Adrenal gland (tissue), 12 donors: ENCODE data around the gene CFAP45. TPM values are rescaled to one million over a fixed set of nuclear protein-coding genes. Genes with fewer than 3 reads are reported as not detected.

Experiments used
- DNase-seq, 7 donors: peaks; one replicate each; pipeline ENCODE4 v3.0.0-alpha.2; 2019 to 2020
- H3K27ac ChIP-seq, 5 donors: fragments of 200-600 bp; sonication (generic) in 4 of 5; 1 replicate in 3 of 5; 2 replicates in 2 of 5; pipeline versions ENCODE4 v1.5.1 to v1.8.0; 2016 to 2020; ENCODE audit warnings: mild to moderate bottlenecking in 1 of 5
- H3K27me3 ChIP-seq: fragments of 200-600 bp; 2 replicates; pipeline ENCODE4 v1.8.0; 2021
- H3K36me3 ChIP-seq, 2 donors: fragments of 200-600 bp; replicated peaks in 1 of 2; 1 replicate in 1 of 2; 2 replicates in 1 of 2; pipeline versions ENCODE4 v1.5.1 to v1.8.0; 2018 to 2022
- H3K4me1 ChIP-seq, 2 donors: fragments of 200-600 bp; replicated peaks in 1 of 2; 1 replicate in 1 of 2; 2 replicates in 1 of 2; pipeline versions ENCODE4 v1.5.1 to v1.8.0; 2018 to 2021
- H3K4me3 ChIP-seq, 4 donors: fragments of 200-600 bp; sonication (generic) in 3 of 4; one replicate each; pipeline ENCODE4 v1.5.1; 2016 to 2018
- H3K9me3 ChIP-seq, 3 donors: fragments of 200-600 bp; sonication (generic) in 1 of 3; replicated peaks in 1 of 3; 1 replicate in 2 of 3; 2 replicates in 1 of 3; pipeline versions ENCODE4 v1.5.1 to v1.8.0; 2016 to 2021
- CTCF ChIP-seq, 6 experiments: fragments of 450-650 bp in 4 of 6; fragments of 200-600 bp in 2 of 6; sonication (generic) in 1 of 6; IDR thresholded peaks; 1 replicate in 5 of 6; 2 replicates in 1 of 6; pipeline versions ENCODE4 v1.5.1 to v1.8.0; 2016 to 2021; ENCODE audit warnings: antibody characterized with exemption in 6 of 6, mild to moderate bottlenecking in 2 of 6, moderate library complexity in 1 of 6
- POLR2A ChIP-seq, 2 donors: fragments of 450-650 bp; IDR thresholded peaks; one replicate each; pipeline ENCODE4 v1.6.1; 2017; ENCODE audit warnings: antibody characterized with exemption in 2 of 2, mild to moderate bottlenecking in 2 of 2, moderate library complexity in 1 of 2
- WGBS, 4 donors: extraction: QIAGEN DNeasy Blood & Tissue Kit in 2 of 4; methylation state at CpG; one replicate each; pipeline versions ENCODE4 v1.1.5 to v1.1.7; 2013 to 2017; 5-methylcytosine and 5-hydroxymethylcytosine counted together
- intact Hi-C, 2 donors: fragments of 100-400 bp; cut with DNase I; formaldehyde crosslinking; loops; one replicate each; pipeline versions ENCODE4 v1.14.1 to v1.15.0; 2022 to 2023
- polyA plus RNA-seq, 3 donors: library from polyadenylated mRNA; stranded (reverse); fragments of 200-250 nt in 2 of 3; fragments of 350-450 nt in 1 of 3; fragmentation: Illumina TruSeq in 1 of 3; extraction: RNeasy Lipid Tissue Mini Kit (QIAGEN cat#74804) in 1 of 3; gene quantifications; one replicate each; pipeline ENCODE4 v1.2.3, GENCODE V29; 2013 to 2014
- total RNA-seq, 9 donors: library from RNA; depleted of rRNA in 4 of 9; stranded (reverse); fragments of >200 nt in 4 of 9; fragments of 120-200 nt in 1 of 9; fragmentation: NEBNext Ultra II Directional in 1 of 9; extraction: Animal tissue kit (Norgen Biotek cat#: 25700) in 1 of 9; gene quantifications; one replicate each; pipeline versions ENCODE4 v1.1.0 to v1.2.4, GENCODE V29; 2013 to 2023
- donor health status: healthy with polysubstance abuse.
- donor health status: Bipolar disorder and iron deficiency.
- donor health status: DM: yes; HTN: yes; CAD: no.
- donor health status: DM: no; HTN: no; CAD: no.
- donor health status: DM: no; HTN: no; CAD: no.
- donor health status: DM: yes; HTN: yes; CAD: no.

CFAP45 gene
- total and polyA plus RNA-seq, 12 donors, result 0.14 to 0.81 (median 0.35) TPM; not detected in 6

GRCh38 chr1:159860456-159860855 is 39.5 kb downstream of the CFAP45 start:
- Histone ChIP-seq H3K4me3 (no peak overlapping the region), H3K27me3 (no peaks in the 10 kb centered on the region), H3K36me3 (no peaks in the 10 kb centered on the region), H3K4me1 (no peaks in the 10 kb centered on the region), H3K9me3 (no peaks in the 10 kb centered on the region), H3K27ac (no peak overlapping the region)
- no peak for TF ChIP-seq CTCF (IDR thresholded peaks at IDR 0.05)
- TF ChIP-seq POLR2A (IDR thresholded peaks at IDR 0.05), result no peak
- intact Hi-C loops, result no loop called here
- DNase-seq, result peak in 6 of 7 donors; percentile 53 to 75 (median 59)
- WGBS, 4 donors, result 17 to 30% (median 20%) methylated on average over 1 to 3 of the region's 3 CpGs; no CpG with 5 or more reads in 1 of the 4 donors

- 90 to 96% (median 91%) methylated on average over 7 of the region's 7 CpGs for WGBS, 4 donors
- Histone ChIP-seq H3K4me1 (no peaks in the 10 kb centered on the region), H3K36me3 (no peaks in the 10 kb centered on the region), H3K4me3 (no peak overlapping the region), H3K27me3 (no peaks in the 10 kb centered on the region), H3K9me3 (no peaks in the 10 kb centered on the region), H3K27ac (no peak overlapping the region)
- no peak for DNase-seq
- intact Hi-C loops, result no loop called here
- TF ChIP-seq POLR2A (IDR thresholded peaks at IDR 0.05) (no peak), CTCF (IDR thresholded peaks at IDR 0.05) (no peak)
Observed at GRCh38 chr1:159859767-159860322, 40.1 kb downstream of the CFAP45 start.

- no peak for DNase-seq
Observed at GRCh38 chr1:159857889-159858288, 42.1 kb downstream of the CFAP45 start.

GRCh38 chr1:159856576-159856975 is 43.4 kb downstream of the CFAP45 start:
- Histone ChIP-seq H3K4me3 (no peak overlapping the region), H3K4me1 (peaks cover 0 to 16% of the 10 kb centered on the region in 2 donors), H3K27ac (no peak overlapping the region), H3K36me3 (no peaks in the 10 kb centered on the region), H3K9me3 (no peaks in the 10 kb centered on the region), H3K27me3 (no peaks in the 10 kb centered on the region)
- 93 to 100% (median 99%) methylated on average over 1 of the region's 1 CpG for WGBS, 4 donors
- DNase-seq, result no peak
- no peak for TF ChIP-seq POLR2A (IDR thresholded peaks at IDR 0.05)
- no peak for TF ChIP-seq CTCF (IDR thresholded peaks at IDR 0.05)
- intact Hi-C loops, result no loop called here

More at GRCh38 chr1:159857889-159858288, 42.1 kb downstream of the CFAP45 start:
- H3K27ac ChIP-seq, result no peak overlapping the region
- TF ChIP-seq CTCF (IDR thresholded peaks at IDR 0.05), result no peak
- TF ChIP-seq POLR2A (IDR thresholded peaks at IDR 0.05), result no peak
- H3K27me3 ChIP-seq, result no peaks in the 10 kb centered on the region
- WGBS, 4 donors, result 96 to 100% (median 99%) methylated on average over 2 to 6 of the region's 6 CpGs
- intact Hi-C loops, result no loop called here
- H3K9me3 ChIP-seq, result no peaks in the 10 kb centered on the region
- H3K4me1 ChIP-seq, result peaks cover 0 to 12% of the 10 kb centered on the region in 2 donors
- H3K36me3 ChIP-seq, result no peaks in the 10 kb centered on the region
- no peak overlapping the region for H3K4me3 ChIP-seq
